Spleen (tissue), 7 donors: ENCODE measurements around the gene FOLR1.
"Not testable (repeated sequence)": the region's sequence is repeated elsewhere in the genome, so short reads cannot be mapped to it uniquely, and the experiment has no call there.

ENCODE experiments used
- POLR2A ChIP-seq, 3 donors: fragments of 450-650 bp; IDR thresholded peaks; one replicate each; pipeline ENCODE4 v1.5.1; 2017; ENCODE audit warnings: antibody characterized with exemption in 3 of 3, mild to moderate bottlenecking in 1 of 3
- POLR2AphosphoS5 ChIP-seq, 3 donors: sonication (generic); formaldehyde crosslinking; IDR thresholded peaks; one replicate each; pipeline ENCODE4 v1.5.1; 2017; ENCODE audit warnings: antibody characterized with exemption in 3 of 3
- TF ChIP-seq, protein P1 (sequence below), 11 experiments: fragments of 200-600 bp in 7 of 11; fragments of 450-650 bp in 4 of 11; sonication (generic) in 4 of 11; IDR thresholded peaks in 8 of 11; conservative IDR thresholded peaks in 3 of 11; 1 replicate in 7 of 11; 2 replicates in 4 of 11; pipeline versions ENCODE4 v1.4.0 to v1.8.0; 2016 to 2021; ENCODE audit warnings: antibody characterized with exemption in 11 of 11, inconsistent platforms in 4 of 11, mild to moderate bottlenecking in 1 of 11
- donor health status: DM: no; HTN: no; CAD: no; lungs with moderate emphysema.
- donor health status: DM: no; HTN: no; CAD: no.
- donor health status: DM: no; HTN: no; CAD: no.

DNA sequence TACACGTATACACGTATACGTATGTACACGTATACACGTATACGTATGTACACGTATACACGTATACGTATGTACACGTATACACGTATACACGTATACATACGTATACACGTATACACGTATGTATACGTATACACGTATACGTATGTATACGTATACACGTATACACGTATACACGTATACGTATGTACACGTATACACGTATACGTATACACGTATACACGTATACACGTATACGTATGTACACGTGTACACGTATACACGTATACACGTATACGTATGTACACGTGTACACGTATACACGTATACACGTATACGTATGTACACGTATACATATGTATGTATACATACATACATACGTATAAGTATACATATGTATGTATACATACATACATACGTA is 9.5 kb downstream of the FOLR1 start:
- TF ChIP-seq, protein P1, sequence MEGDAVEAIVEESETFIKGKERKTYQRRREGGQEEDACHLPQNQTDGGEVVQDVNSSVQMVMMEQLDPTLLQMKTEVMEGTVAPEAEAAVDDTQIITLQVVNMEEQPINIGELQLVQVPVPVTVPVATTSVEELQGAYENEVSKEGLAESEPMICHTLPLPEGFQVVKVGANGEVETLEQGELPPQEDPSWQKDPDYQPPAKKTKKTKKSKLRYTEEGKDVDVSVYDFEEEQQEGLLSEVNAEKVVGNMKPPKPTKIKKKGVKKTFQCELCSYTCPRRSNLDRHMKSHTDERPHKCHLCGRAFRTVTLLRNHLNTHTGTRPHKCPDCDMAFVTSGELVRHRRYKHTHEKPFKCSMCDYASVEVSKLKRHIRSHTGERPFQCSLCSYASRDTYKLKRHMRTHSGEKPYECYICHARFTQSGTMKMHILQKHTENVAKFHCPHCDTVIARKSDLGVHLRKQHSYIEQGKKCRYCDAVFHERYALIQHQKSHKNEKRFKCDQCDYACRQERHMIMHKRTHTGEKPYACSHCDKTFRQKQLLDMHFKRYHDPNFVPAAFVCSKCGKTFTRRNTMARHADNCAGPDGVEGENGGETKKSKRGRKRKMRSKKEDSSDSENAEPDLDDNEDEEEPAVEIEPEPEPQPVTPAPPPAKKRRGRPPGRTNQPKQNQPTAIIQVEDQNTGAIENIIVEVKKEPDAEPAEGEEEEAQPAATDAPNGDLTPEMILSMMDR (IDR thresholded peaks at IDR 0.05 in 8 of 11, conservative IDR thresholded peaks at IDR 0.05 in 3 of 11) = not testable (repeated sequence)
- not testable (repeated sequence) for TF ChIP-seq POLR2A, POLR2AphosphoS5 (IDR thresholded peaks at IDR 0.05)
